Uterus (tissue), 2 donors: ENCODE measurements around the gene ADCY7.

Source experiments
- CTCF ChIP-seq, 4 experiments: fragments of 200-600 bp in 2 of 4; fragments of 450-650 bp in 2 of 4; sonication (generic) in 2 of 4; IDR thresholded peaks; one replicate each; pipeline ENCODE4 v1.5.1; 2016 to 2019; ENCODE audit warnings: antibody characterized with exemption in 4 of 4, mild to moderate bottlenecking in 2 of 4, moderate library complexity in 1 of 4
- POLR2A ChIP-seq, 2 donors: fragments of 450-650 bp; IDR thresholded peaks; one replicate each; pipeline ENCODE4 v1.6.1; 2016; ENCODE audit warnings: antibody characterized with exemption in 2 of 2, mild to moderate bottlenecking in 1 of 2, moderate library complexity in 1 of 2

GRCh38 chr16:50354082-50354481 lies 87.7 kb downstream of the ADCY7 start:
- no peak for TF ChIP-seq CTCF (IDR thresholded peaks at IDR 0.05)
- TF ChIP-seq POLR2A (IDR thresholded peaks at IDR 0.05) = no peak
